Astrocyte (in vitro differentiated cells and primary cell): ENCODE data around the gene RDH5.

Experiments used
- CTCF ChIP-seq: IDR thresholded peaks from 2 replicates; pipeline ENCODE4 v1.5.1; 2011; ENCODE audit warnings: low read depth, mild to moderate bottlenecking, inconsistent platforms, low read length, moderate library complexity; ENCODE audit not compliant: insufficient read depth
- EZH2 ChIP-seq: IDR thresholded peaks from 2 replicates; pipeline ENCODE4 v1.6.1; 2012; ENCODE audit warnings: mild to moderate bottlenecking, low read length, inconsistent platforms; ENCODE audit not compliant: insufficient read depth

GRCh38 chr12:55729819-55730818 is 9.9 kb downstream of the RDH5 start:
- TF ChIP-seq CTCF = no peak
- TF ChIP-seq EZH2 = no peak
